GM12873 (cell line): ENCODE measurements around the gene ADAMTSL2.

Experiments
- CTCF ChIP-seq: IDR thresholded peaks from 2 replicates; pipeline ENCODE4 v1.5.1; 2012; ENCODE audit warnings: low read depth, mild to moderate bottlenecking, moderate library complexity, low read length, control low read depth; ENCODE audit not compliant: insufficient read depth; ENCODE audit errors: missing control alignments

The ADAMTSL2 gene

GRCh38 chr9:133490865-133491655, 43.4 kb upstream of the ADAMTSL2 start:
- TF ChIP-seq CTCF: no peak

GRCh38 chr9:133491656-133491925, 42.9 kb upstream of the ADAMTSL2 start:
- no peak for TF ChIP-seq CTCF

GRCh38 chr9:133492061-133493021, 42.2 kb upstream of the ADAMTSL2 start:
- no peak for TF ChIP-seq CTCF

GRCh38 chr9:133493428-133493827, 41.1 kb upstream of the ADAMTSL2 start:
- TF ChIP-seq CTCF: no peak

- TF ChIP-seq CTCF: no peak
These were observed 40.5 kb upstream of the ADAMTSL2 start for GRCh38 chr9:133493845-133494540.

- no peak for TF ChIP-seq CTCF
These were observed 39.7 kb upstream of the ADAMTSL2 start for GRCh38 chr9:133494636-133495326.
